Activated CD4-positive, alpha-beta T cell treated with anti-CD3 and anti-CD28 coated beads for 36 hours (primary cell): ENCODE results near the gene TM7SF3. TPM values are rescaled to one million over a fixed set of nuclear protein-coding genes. Genes with fewer than 3 reads are reported as not detected.

Experiments used
- ATAC-seq: fragments of 200-7000 bp; cut with Tn5 transposase; one replicate; pipeline ENCODE4 v1.10.0; 2021; ENCODE audit warnings: mild to moderate bottlenecking, moderate library complexity
- CTCF ChIA-PET: fragments of 350-600 bp; sonication (Branson Sonifier 250); formaldehyde crosslinking; loops from one replicate; lab custom pipeline; 2021; ENCODE audit warnings: antibody characterized with exemption; lab: Charles Lee
- POLR2A ChIA-PET: fragments of 350-600 bp; sonication (Branson Sonifier 250); formaldehyde crosslinking; loops from one replicate; lab custom pipeline; 2021; ENCODE audit warnings: antibody characterized with exemption, inconsistent platforms; lab: Charles Lee
- DNase-seq: peaks from one replicate; pipeline ENCODE4 v3.0.0-alpha.2; 2020
- H3K27ac Mint-ChIP-seq: one replicate; pipeline ENCODE4 v1.8.0; 2021; ENCODE audit warnings: mixed read lengths
- H3K27me3 Mint-ChIP-seq: one replicate; pipeline ENCODE4 v1.8.0; 2021; ENCODE audit warnings: mixed read lengths
- H3K36me3 Mint-ChIP-seq: one replicate; pipeline ENCODE4 v1.8.0; 2021; ENCODE audit warnings: low read depth, mixed read lengths
- H3K4me1 Mint-ChIP-seq: one replicate; pipeline ENCODE4 v1.8.0; 2021; ENCODE audit warnings: mixed read lengths
- H3K4me3 Mint-ChIP-seq: one replicate; pipeline ENCODE4 v1.8.0; 2021; ENCODE audit warnings: mild to moderate bottlenecking, moderate library complexity, mixed read lengths
- H3K9me3 Mint-ChIP-seq: one replicate; pipeline ENCODE4 v1.8.0; 2021; ENCODE audit warnings: low read depth, mixed read lengths
- intact Hi-C, 2 experiments: fragments of 100-400 bp; cut with DNase I in 1 of 2; cut with micrococcal nuclease in 1 of 2; formaldehyde crosslinking; loops; one replicate each; pipeline versions ENCODE4 v1.14.2 to v1.15.1; 2022 to 2024; cut with DNase I, micrococcal nuclease
- total RNA-seq, 2 experiments: library from RNA; stranded (reverse); gene quantifications; one replicate each; pipeline ENCODE4 v1.2.3, GENCODE V29; 2021

TM7SF3 gene
- total RNA-seq, 2 experiments from 2014 or later: 29.4 to 34.0 TPM

DNA sequence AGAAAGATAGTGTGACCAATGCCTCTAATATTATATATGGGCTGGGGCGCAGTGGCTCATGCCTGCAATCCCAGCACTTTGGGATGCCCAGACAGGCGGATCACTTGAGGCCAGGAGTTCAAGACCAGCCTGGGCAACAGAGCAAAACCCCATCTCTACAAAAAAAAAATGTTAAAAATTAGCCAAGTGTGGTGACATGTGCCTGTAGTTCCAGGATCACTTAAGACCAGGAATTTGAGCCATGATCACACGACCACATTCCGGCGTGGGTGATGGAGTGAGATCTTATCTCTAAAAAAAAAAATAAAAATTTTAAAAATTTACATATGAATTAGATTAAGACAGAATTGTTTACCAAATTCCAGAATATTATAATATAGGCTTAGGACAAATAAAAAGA lies 12.0 kb downstream of the TM7SF3 start:
- CTCF ChIA-PET: interaction anchor here (0.9 to 1.6 kb wide), 5 partner anchors 9 to 172 kb away, joined by 3 to 9 read pairs (median 4); no protein-coding TSS in a partner anchor
- no peak for ATAC-seq
- Mint-ChIP-seq H3K27ac (no peak overlapping the region), H3K4me3 (no peak overlapping the region), H3K27me3 (no peaks in the 10 kb centered on the region), H3K4me1 (peaks cover 16% of the 10 kb centered on the region), H3K36me3 (peaks cover 9% of the 10 kb centered on the region), H3K9me3 (no peaks in the 10 kb centered on the region)
- POLR2A ChIA-PET: no interaction called here
- no peak for DNase-seq
- intact Hi-C loops: no loop called here

GRCh38 chr12:27001663-27002062 lies 12.5 kb downstream of the TM7SF3 start:
- Mint-ChIP-seq H3K9me3 (no peaks in the 10 kb centered on the region), H3K4me3 (no peak overlapping the region), H3K27me3 (no peaks in the 10 kb centered on the region), H3K27ac (no peak overlapping the region), H3K4me1 (peaks cover 16% of the 10 kb centered on the region), H3K36me3 (peaks cover 9% of the 10 kb centered on the region)
- intact Hi-C loops: no loop called here
- DNase-seq (no peak), ATAC-seq (no peak)
- ChIA-PET POLR2A (no interaction called here), CTCF (interaction anchor here (0.6 to 1.8 kb wide), 5 partner anchors 9 to 305 kb away, joined by 3 to 9 read pairs (median 3); no protein-coding TSS in a partner anchor)

DNA sequence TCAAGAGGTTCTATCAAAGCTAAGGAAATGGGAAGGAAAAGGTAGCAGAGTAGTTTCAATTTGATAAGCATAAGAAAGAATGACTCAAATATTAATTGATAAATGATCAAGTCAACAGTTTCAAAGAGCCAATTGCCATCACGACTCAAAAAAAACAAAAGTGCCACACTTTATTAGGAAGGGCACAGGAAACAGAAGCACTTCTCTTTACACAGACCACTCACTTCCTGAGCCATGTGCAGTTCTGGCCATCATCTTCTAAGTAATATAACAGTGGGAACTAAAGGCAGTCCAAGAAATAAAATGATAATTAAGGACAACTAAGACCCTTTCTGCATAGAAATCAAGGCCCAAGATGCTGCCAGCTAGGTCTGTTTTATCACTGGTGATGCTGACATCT lies 13.2 kb downstream of the TM7SF3 start:
- Mint-ChIP-seq H3K36me3 (peaks cover 11% of the 10 kb centered on the region), H3K9me3 (no peaks in the 10 kb centered on the region), H3K27me3 (no peaks in the 10 kb centered on the region), H3K4me1 (peaks cover 16% of the 10 kb centered on the region), H3K4me3 (no peak overlapping the region), H3K27ac (no peak overlapping the region)
- intact Hi-C loops: no loop called here
- no peak for ATAC-seq
- POLR2A ChIA-PET: no interaction called here
- DNase-seq: no peak
- CTCF ChIA-PET: interaction anchor here (1.1 to 1.8 kb wide), 4 partner anchors 8 to 52 kb away, joined by 3 to 9 read pairs (median 6); no protein-coding TSS in a partner anchor

DNA sequence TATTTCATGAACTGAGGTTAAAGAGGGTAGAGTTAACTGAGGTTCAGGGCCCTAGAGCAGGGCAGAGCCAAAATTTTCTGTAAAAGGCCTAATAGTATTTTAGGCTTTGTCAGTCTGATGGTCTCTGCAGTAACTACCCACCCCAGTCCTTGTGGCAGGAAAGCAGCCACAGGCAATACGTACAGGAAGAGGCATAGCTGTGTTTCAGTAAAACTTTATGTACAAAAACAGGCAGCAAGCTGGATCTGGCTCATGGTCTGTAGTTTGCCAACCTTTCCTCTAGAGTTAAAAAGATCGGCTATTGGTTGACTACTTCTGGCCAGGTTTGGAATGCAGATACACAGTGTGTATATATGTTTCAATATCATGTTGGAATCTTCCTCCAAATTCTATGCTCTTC lies 17.2 kb downstream of the TM7SF3 start:
- POLR2A ChIA-PET: no interaction called here
- no peak overlapping the region for H3K27ac Mint-ChIP-seq
- no peak overlapping the region for H3K4me3 Mint-ChIP-seq
- intact Hi-C loops: no loop called here
- H3K4me1 Mint-ChIP-seq: peaks cover 10% of the 10 kb centered on the region
- ATAC-seq (no peak), DNase-seq (no peak)
- no peaks in the 10 kb centered on the region for H3K9me3 Mint-ChIP-seq
- CTCF ChIA-PET: interaction anchor here (1.0 kb wide), 1 partner anchor 16 kb away, joined by 3 read pairs; no protein-coding TSS in a partner anchor
- H3K36me3 Mint-ChIP-seq: peaks cover 31% of the 10 kb centered on the region
- no peaks in the 10 kb centered on the region for H3K27me3 Mint-ChIP-seq

DNA sequence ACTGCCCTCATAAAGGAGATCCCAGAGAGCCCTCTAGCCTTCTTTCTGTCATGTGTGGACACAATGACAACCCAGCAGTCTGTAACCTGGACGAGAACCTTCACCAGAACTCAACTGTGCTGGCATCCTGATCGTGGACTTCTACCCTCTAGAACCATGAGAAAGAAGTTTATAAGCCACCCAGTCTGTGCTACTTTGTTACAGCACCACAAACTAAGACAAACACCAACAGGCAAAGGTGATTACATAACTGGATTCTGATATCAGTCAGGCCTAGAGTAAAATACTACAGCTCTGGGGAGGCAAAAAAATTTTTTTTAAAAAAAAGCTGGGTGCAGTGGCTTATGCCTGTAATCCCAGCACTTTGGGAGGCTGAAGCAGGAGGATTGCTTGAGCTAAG lies 18.5 kb downstream of the TM7SF3 start:
- H3K27me3 Mint-ChIP-seq: no peaks in the 10 kb centered on the region
- ChIA-PET POLR2A (no interaction called here), CTCF (interaction anchor here (1.0 kb wide), 1 partner anchor 17 kb away, joined by 3 read pairs; no protein-coding TSS in a partner anchor)
- H3K27ac Mint-ChIP-seq: no peak overlapping the region
- peaks cover under 1% of the 10 kb centered on the region for H3K4me1 Mint-ChIP-seq
- DNase-seq (no peak), ATAC-seq (no peak)
- H3K9me3 Mint-ChIP-seq: no peaks in the 10 kb centered on the region
- H3K36me3 Mint-ChIP-seq: peaks cover 27% of the 10 kb centered on the region
- intact Hi-C loops: no loop called here
- H3K4me3 Mint-ChIP-seq: no peak overlapping the region

DNA sequence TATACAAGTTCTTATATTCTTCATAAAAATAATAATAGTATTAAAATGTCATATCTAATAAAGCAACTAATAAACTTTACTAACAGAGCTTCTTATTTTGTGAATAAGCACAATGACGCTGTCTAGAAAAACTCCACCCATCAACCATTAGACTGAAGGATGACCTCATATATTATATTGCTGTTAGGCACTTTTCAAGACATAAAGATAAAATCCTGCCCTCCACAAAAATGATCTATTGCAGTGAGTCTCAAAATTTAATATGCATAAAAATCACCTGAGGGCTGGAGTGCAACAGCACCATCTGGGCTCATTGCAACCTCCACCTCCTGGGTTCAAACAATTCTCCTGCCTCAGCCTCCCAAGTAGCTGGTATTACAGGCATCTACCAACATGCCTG lies 20.1 kb downstream of the TM7SF3 start:
- Mint-ChIP-seq H3K4me3 (no peak overlapping the region), H3K36me3 (peaks cover 35% of the 10 kb centered on the region), H3K9me3 (no peaks in the 10 kb centered on the region), H3K4me1 (no peaks in the 10 kb centered on the region), H3K27ac (no peak overlapping the region), H3K27me3 (no peaks in the 10 kb centered on the region)
- CTCF ChIA-PET: interaction anchor here (0.6 to 1.4 kb wide), 3 partner anchors 30 to 109 kb away, joined by 3 to 4 read pairs (median 3); no protein-coding TSS in a partner anchor
- DNase-seq (no peak), ATAC-seq (no peak)
- POLR2A ChIA-PET: no interaction called here
- intact Hi-C loops: no loop called here

GRCh38 chr12:26991826-26992225 lies 22.4 kb downstream of the TM7SF3 start:
- Mint-ChIP-seq H3K4me1 (no peaks in the 10 kb centered on the region), H3K9me3 (no peaks in the 10 kb centered on the region), H3K27ac (no peak overlapping the region), H3K36me3 (peaks cover 42% of the 10 kb centered on the region), H3K4me3 (no peak overlapping the region), H3K27me3 (no peaks in the 10 kb centered on the region)
- DNase-seq: no peak
- ChIA-PET POLR2A (no interaction called here), CTCF (no interaction called here)
- no peak for ATAC-seq
- intact Hi-C loops: no loop called here

DNA sequence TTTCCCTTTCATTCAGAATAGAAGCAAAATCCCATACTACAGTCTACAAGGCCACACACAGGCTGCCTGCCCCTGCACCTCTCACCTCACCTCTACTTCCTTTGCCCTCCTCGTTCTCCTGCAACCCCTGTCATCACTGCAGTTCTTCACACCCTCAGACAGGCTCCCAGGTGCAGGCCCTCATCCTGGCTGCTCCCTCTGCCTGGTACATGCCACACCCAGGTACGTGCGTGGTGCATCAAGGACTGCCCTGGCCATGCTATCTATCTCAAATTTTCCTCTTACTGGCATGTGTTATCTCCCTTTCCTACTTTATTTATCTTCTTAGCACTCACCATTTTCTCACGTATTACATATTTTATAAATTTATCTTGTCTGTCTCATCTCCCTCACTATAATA lies 24.3 kb downstream of the TM7SF3 start:
- no peaks in the 10 kb centered on the region for H3K9me3 Mint-ChIP-seq
- H3K4me3 Mint-ChIP-seq: no peak overlapping the region
- no peak overlapping the region for H3K27ac Mint-ChIP-seq
- intact Hi-C loops: no loop called here
- no peak for DNase-seq
- no peaks in the 10 kb centered on the region for H3K27me3 Mint-ChIP-seq
- H3K4me1 Mint-ChIP-seq: no peaks in the 10 kb centered on the region
- peaks cover 45% of the 10 kb centered on the region for H3K36me3 Mint-ChIP-seq
- no peak for ATAC-seq
- ChIA-PET POLR2A (interaction anchor here (0.5 kb wide), 1 partner anchor 33 kb away, joined by 3 read pairs; no protein-coding TSS in a partner anchor), CTCF (no interaction called here)

DNA sequence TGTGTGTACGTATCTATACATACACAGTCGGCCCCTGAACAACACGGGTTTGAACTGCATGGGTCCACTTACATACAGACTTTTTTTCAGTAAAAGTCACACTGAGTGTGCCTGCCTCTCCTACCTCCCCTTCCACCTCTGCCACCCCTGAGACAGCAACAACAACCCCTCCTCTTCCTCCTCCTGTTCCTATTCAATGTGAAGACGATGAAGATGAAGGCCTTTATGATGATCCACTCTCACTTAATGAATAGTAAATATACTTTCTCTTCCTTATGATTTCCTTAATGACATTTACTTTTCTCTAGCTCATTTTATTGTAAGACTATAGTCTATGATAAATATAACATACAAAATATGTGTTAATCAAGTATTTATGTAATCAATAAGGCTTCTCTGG lies 25.5 kb downstream of the TM7SF3 start:
- intact Hi-C loops: no loop called here
- no peak for DNase-seq
- Mint-ChIP-seq H3K9me3 (no peaks in the 10 kb centered on the region), H3K4me1 (peaks cover 5% of the 10 kb centered on the region), H3K4me3 (no peak overlapping the region), H3K27ac (no peak overlapping the region), H3K36me3 (peaks cover 47% of the 10 kb centered on the region), H3K27me3 (no peaks in the 10 kb centered on the region)
- no peak for ATAC-seq
- CTCF ChIA-PET: no interaction called here
- POLR2A ChIA-PET: no interaction called here

GRCh38 chr12:26987634-26988424 lies 26.4 kb downstream of the TM7SF3 start:
- CTCF ChIA-PET: no interaction called here

DNA sequence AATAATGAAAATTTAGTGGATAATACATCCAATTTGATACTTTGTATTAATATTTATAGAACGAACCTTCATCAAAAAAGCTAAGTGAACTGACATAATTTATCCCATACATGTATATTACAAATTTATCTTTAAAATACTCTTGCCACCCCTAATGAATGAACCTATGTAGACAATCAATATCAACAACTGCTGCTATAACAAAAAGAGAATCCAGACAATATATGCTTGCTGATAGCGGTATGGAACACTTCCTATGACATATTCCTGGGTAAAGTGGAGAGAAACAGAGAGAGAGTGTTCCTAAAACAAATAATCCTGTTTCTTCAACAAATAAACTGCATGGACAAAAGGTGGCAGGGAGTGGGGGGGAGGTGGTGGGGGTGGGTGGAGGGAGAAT lies 31.3 kb downstream of the TM7SF3 start:
- Mint-ChIP-seq H3K4me3 (no peak overlapping the region), H3K4me1 (peaks cover 5% of the 10 kb centered on the region), H3K9me3 (no peaks in the 10 kb centered on the region), H3K27me3 (no peaks in the 10 kb centered on the region), H3K27ac (no peak overlapping the region), H3K36me3 (peaks cover 43% of the 10 kb centered on the region)
- DNase-seq: no peak
- CTCF ChIA-PET: interaction anchor here (0.8 kb wide), 1 partner anchor 322 kb away, joined by 4 read pairs; no protein-coding TSS in a partner anchor
- POLR2A ChIA-PET: no interaction called here
- intact Hi-C loops: no loop called here
- no peak for ATAC-seq

More at GRCh38 chr12:26987634-26988424, 26.4 kb downstream of the TM7SF3 start:
- ATAC-seq: no peak
- intact Hi-C loops: no loop called here
- Mint-ChIP-seq H3K27ac (no peak overlapping the region), H3K27me3 (no peaks in the 10 kb centered on the region), H3K9me3 (no peaks in the 10 kb centered on the region), H3K4me1 (peaks cover 5% of the 10 kb centered on the region), H3K4me3 (no peak overlapping the region), H3K36me3 (peaks cover 47% of the 10 kb centered on the region)
- POLR2A ChIA-PET: no interaction called here
- DNase-seq: no peak

DNA sequence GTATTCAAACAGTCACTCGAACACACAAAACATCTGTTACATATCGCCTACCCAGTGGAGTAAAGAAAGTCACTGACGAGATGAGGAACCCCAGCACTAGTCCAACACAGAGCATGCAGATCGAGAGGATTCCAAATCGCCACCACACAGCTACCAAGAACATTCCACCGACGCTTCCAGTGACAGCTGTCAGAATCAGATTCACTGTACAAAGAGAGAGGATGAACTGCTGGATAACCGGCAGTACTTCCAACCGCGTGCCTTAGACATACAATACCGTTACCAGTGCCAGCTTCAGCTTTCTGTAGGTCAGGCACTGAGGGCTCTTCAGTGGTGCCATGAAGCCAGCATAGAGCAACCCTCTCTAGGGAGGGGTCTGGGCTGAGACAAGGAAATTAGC lies 34.5 kb downstream of the TM7SF3 start:
- peaks cover 8% of the 10 kb centered on the region for H3K4me1 Mint-ChIP-seq
- H3K9me3 Mint-ChIP-seq: no peaks in the 10 kb centered on the region
- no peak overlapping the region for H3K4me3 Mint-ChIP-seq
- peaks cover 31% of the 10 kb centered on the region for H3K36me3 Mint-ChIP-seq
- POLR2A ChIA-PET: no interaction called here
- intact Hi-C loops: no loop called here
- H3K27ac Mint-ChIP-seq: no peak overlapping the region
- CTCF ChIA-PET: interaction anchor here (0.5 kb wide), 1 partner anchor 488 kb away, joined by 3 read pairs; no protein-coding TSS in a partner anchor
- DNase-seq (no peak), ATAC-seq (no peak)
- H3K27me3 Mint-ChIP-seq: no peaks in the 10 kb centered on the region
